Uterus (tissue), 4 donors: Measurements from ENCODE around the gene RAPGEF2. TPM values are rescaled to one million over a fixed set of nuclear protein-coding genes. Genes with fewer than 3 reads are reported as not detected.

ENCODE experiments used
- DNase-seq, 2 donors: peaks; one replicate each; pipeline ENCODE4 v3.0.0-alpha.2; 2019 to 2020
- H3K27ac ChIP-seq, 2 donors: fragments of 200-600 bp; sonication (generic); 1 replicate in 1 of 2; 2 replicates in 1 of 2; pipeline ENCODE4 v1.5.1; 2016 to 2018
- H3K27me3 ChIP-seq, 2 donors: fragments of 200-600 bp; sonication (generic); one replicate each; pipeline ENCODE4 v1.5.1; 2018 to 2019; ENCODE audit warnings: control low read depth in 1 of 2
- H3K36me3 ChIP-seq, 2 donors: fragments of 200-600 bp; sonication (generic); one replicate each; pipeline ENCODE4 v1.5.1; 2019; ENCODE audit warnings: control low read depth in 1 of 2
- H3K4me1 ChIP-seq, 2 donors: fragments of 200-600 bp; sonication (generic); one replicate each; pipeline ENCODE4 v1.5.1; 2018 to 2019; ENCODE audit warnings: control low read depth in 1 of 2
- H3K4me3 ChIP-seq, 2 donors: fragments of 200-600 bp; sonication (generic); 1 replicate in 1 of 2; 2 replicates in 1 of 2; pipeline ENCODE4 v1.5.1; 2018 to 2019; ENCODE audit warnings: mild to moderate bottlenecking in 1 of 2
- H3K9me3 ChIP-seq, 2 donors: fragments of 200-600 bp; sonication (generic); one replicate each; pipeline ENCODE4 v1.5.1; 2019; ENCODE audit warnings: control low read depth in 1 of 2
- CTCF ChIP-seq, 4 experiments: fragments of 200-600 bp in 2 of 4; fragments of 450-650 bp in 2 of 4; sonication (generic) in 2 of 4; IDR thresholded peaks; one replicate each; pipeline ENCODE4 v1.5.1; 2016 to 2019; ENCODE audit warnings: antibody characterized with exemption in 4 of 4, mild to moderate bottlenecking in 2 of 4, moderate library complexity in 1 of 4
- POLR2A ChIP-seq, 2 donors: fragments of 450-650 bp; IDR thresholded peaks; one replicate each; pipeline ENCODE4 v1.6.1; 2016; ENCODE audit warnings: antibody characterized with exemption in 2 of 2, mild to moderate bottlenecking in 1 of 2, moderate library complexity in 1 of 2
- intact Hi-C: fragments of 100-400 bp; cut with DNase I; formaldehyde crosslinking; loops from one replicate; pipeline ENCODE4 v1.15.1; 2023; ENCODE audit warnings: low total_unique reads
- total RNA-seq, 4 donors: library from RNA; depleted of rRNA in 3 of 4; stranded (reverse); fragments of >200 nt in 3 of 4; gene quantifications; one replicate each; pipeline versions ENCODE4 v1.1.0 to v1.2.4, GENCODE V29; 2014 to 2023
- donor health status: DM: yes; HTN: yes; CAD: no.

The RAPGEF2 gene
- total RNA-seq, 4 donors from 2014 or later, result 27.9 to 61.4 (median 40.5) TPM

DNA sequence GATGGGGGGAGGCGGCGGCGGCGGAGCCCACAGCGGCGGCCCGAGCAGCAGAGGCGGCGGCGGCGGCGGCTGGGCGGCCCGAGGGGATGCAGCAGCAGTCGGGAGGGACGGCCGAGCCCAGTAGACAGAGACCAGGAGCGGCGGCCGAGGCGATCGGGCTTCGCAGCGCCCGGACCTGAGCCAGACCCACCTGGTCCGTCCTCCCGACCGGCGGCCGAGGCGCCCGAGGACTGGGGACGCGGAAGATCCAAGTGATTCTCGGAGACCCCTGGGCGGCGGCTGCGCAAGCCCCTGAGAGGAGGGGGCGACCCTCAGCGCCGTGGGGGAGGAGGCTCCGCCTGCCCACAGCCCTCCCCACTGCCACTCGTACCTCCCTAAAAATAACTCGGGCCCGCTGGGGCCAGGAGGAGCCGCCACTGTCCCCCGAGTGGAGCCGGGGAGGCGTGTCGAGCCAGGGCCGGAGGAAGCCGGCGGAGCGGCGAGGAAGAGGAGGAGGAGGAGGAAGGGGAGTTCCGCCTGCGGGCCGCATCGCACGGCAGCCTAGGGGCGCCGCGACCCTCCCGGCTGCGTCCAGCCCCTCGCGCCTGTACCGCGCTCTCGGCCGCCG, 608 bp downstream of the RAPGEF2 start:
- peak; percentile 31 to 49 for DNase-seq
- H3K4me1 ChIP-seq, result peaks cover 0 to 5% of the 10 kb centered on the region in 2 donors
- TF ChIP-seq CTCF (IDR thresholded peaks at IDR 0.05), result no peak
- no peak for TF ChIP-seq POLR2A (IDR thresholded peaks at IDR 0.05)
- no peaks in the 10 kb centered on the region for H3K9me3 ChIP-seq
- no peaks in the 10 kb centered on the region for H3K36me3 ChIP-seq
- intact Hi-C loops, result no loop called here
- peak overlapping the region; percentile 74 to 79 for H3K4me3 ChIP-seq
- H3K27ac ChIP-seq, result peak overlapping the region; percentile 88 to 91
- no peaks in the 10 kb centered on the region for H3K27me3 ChIP-seq

GRCh38 chr4:159104694-159105414, 2.0 kb downstream of the RAPGEF2 start:
- no peaks in the 10 kb centered on the region for H3K27me3 ChIP-seq

DNA sequence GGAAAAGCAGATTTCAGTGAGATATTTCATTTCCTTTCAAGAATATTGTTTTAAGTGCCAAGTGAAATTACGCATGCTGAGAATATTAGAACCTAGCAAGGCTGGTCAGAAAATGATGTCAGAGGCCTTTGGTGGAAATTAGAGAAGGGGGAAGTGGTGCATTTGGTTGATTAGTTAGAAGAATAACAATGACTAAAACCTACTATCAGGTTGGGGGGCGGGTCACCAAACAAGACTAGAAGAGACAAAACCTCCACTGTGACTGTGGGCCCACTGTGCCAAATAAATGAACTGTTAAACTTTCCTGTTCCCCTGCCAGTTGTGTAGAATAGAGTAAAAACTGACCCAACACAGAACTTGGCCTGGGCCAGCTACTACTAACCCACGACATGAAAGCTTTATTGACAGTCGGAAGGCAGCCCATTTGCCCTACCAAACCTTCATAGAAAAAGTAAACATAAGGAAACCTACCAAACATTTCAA, 2.9 kb downstream of the RAPGEF2 start:
- H3K4me3 ChIP-seq, result peak overlapping the region in 1 of 2 donors; percentile 74
- intact Hi-C loops, result no loop called here
- no peaks in the 10 kb centered on the region for H3K9me3 ChIP-seq
- no peaks in the 10 kb centered on the region for H3K36me3 ChIP-seq
- H3K27ac ChIP-seq, result no peak overlapping the region
- peaks cover 0 to 5% of the 10 kb centered on the region in 2 donors for H3K4me1 ChIP-seq
- H3K27me3 ChIP-seq, result no peaks in the 10 kb centered on the region
- no peak for DNase-seq
- TF ChIP-seq POLR2A (IDR thresholded peaks at IDR 0.05) (no peak), CTCF (IDR thresholded peaks at IDR 0.05) (no peak)

More at GRCh38 chr4:159104694-159105414, 2.0 kb downstream of the RAPGEF2 start:
- intact Hi-C loops, result no loop called here
- Histone ChIP-seq H3K9me3 (no peaks in the 10 kb centered on the region), H3K36me3 (no peaks in the 10 kb centered on the region), H3K4me1 (peaks cover 0 to 5% of the 10 kb centered on the region in 2 donors), H3K27ac (peak overlapping the region in 1 of 2 donors; percentile 88), H3K4me3 (peak overlapping the region; percentile 74 to 79)
- DNase-seq, result no peak
- TF ChIP-seq POLR2A (IDR thresholded peaks at IDR 0.05), result no peak
- peak in 2 of 4 experiments; percentile 2 to 9 for TF ChIP-seq CTCF (IDR thresholded peaks at IDR 0.05)

GRCh38 chr4:159106636-159107035, 3.8 kb downstream of the RAPGEF2 start:
- DNase-seq, result no peak
- H3K36me3 ChIP-seq, result no peaks in the 10 kb centered on the region
- no peak overlapping the region for H3K4me3 ChIP-seq
- no peaks in the 10 kb centered on the region for H3K27me3 ChIP-seq
- intact Hi-C loops, result no loop called here
- H3K27ac ChIP-seq, result no peak overlapping the region
- peaks cover 0 to 5% of the 10 kb centered on the region in 2 donors for H3K4me1 ChIP-seq
- H3K9me3 ChIP-seq, result no peaks in the 10 kb centered on the region
- TF ChIP-seq POLR2A (IDR thresholded peaks at IDR 0.05), result no peak
- TF ChIP-seq CTCF (IDR thresholded peaks at IDR 0.05), result no peak
